Measurements from ENCODE around the gene RAB24.

Gene RAB24

DNA sequence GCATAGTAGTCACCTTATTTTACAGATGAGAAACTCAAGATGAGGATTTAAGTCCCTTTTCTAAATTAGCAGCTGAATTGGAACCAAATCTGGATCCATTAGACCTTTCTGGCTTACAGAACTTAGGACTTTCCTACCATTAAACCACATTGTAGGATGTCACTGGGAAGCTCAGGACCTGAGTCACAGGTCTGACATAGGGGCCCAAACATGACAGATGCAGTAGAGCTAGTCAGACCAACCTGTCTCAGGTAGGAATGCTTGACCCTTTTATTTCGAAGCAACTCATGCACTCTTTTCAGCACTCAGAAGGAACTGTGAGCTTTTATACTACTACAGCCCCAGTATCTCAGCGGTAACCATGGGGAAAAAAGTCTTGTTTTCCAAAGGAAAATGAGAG lies 2.6 kb downstream of the RAB24 start:
- ChIA-PET POLR2A (interaction anchor here (1.0 to 1.3 kb wide), 2 partner anchors 9 to 11 kb away, joined by 4 to 6 read pairs; no protein-coding TSS in a partner anchor), CTCF (interaction anchor here (5.4 kb wide), 1 partner anchor 9 kb away, joined by 35 read pairs; no protein-coding TSS in a partner anchor)
- TF ChIP-seq SP1 (IDR thresholded peaks at IDR 0.05) (no peak), SUZ12 (IDR thresholded peaks at IDR 0.05) (no peak), TARDBP (IDR thresholded peaks at IDR 0.05) (no peak), LEF1 (IDR thresholded peaks at IDR 0.05; ENCODE audit: borderline replicate concordance) (no peak), FOXM1 (IDR thresholded peaks at IDR 0.05; ENCODE audit: borderline replicate concordance) (no peak), ZNF384 (IDR thresholded peaks at IDR 0.05) (no peak), NFRKB (IDR thresholded peaks at IDR 0.05) (no peak), FOXK2 (IDR thresholded peaks at IDR 0.05) (no peak), BHLHE40 (IDR thresholded peaks at IDR 0.05; ENCODE audit: borderline replicate concordance) (no peak), L3MBTL2 (conservative IDR thresholded peaks at IDR 0.05) (no peak), CTBP1 (IDR thresholded peaks at IDR 0.05; ENCODE audit: borderline replicate concordance) (no peak), ELF4 (IDR thresholded peaks at IDR 0.05) (no peak), HDGF (IDR thresholded peaks at IDR 0.05; ENCODE audit: borderline replicate concordance) (no peak), FOXA1 (IDR thresholded peaks at IDR 0.05) (no peak), ARNT (IDR thresholded peaks at IDR 0.05) (no peak)
- TF ChIP-seq, protein P1, sequence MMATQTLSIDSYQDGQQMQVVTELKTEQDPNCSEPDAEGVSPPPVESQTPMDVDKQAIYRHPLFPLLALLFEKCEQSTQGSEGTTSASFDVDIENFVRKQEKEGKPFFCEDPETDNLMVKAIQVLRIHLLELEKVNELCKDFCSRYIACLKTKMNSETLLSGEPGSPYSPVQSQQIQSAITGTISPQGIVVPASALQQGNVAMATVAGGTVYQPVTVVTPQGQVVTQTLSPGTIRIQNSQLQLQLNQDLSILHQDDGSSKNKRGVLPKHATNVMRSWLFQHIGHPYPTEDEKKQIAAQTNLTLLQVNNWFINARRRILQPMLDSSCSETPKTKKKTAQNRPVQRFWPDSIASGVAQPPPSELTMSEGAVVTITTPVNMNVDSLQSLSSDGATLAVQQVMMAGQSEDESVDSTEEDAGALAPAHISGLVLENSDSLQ (IDR thresholded peaks at IDR 0.05): no peak
- DNase-seq (ENCODE audit: extremely low spot score): no peak

DNA sequence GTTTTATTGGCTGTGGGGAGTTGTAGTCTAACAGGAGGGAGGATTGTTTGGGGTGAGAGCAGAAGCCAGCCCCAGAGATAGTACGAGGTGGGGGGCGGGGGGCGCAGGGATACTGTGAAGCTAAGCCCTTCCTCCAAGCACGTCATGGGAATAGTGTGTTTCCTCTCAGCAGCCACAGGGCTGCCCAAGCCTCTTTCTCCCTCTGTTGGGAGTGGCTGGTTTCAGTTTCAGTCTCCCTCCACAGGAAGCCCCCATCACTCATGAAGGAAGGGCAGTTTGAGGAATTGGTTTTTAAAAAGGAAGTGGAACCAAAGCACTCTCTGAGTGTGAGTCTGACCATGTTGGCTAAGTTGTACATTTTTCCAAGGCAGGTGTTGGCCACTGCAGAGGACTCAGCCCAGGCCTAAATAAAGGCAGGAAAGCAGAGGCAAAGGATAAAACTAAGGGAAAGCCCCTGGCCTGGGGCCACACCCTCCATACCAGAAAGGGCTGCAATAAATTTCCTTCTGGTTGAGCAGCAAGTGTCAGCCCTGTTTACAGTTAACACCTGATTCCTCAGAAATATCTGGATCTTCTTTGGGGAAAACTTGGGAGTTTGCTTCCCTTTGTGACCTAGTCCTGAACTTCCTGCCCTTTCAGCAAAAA lies 3.2 kb downstream of the RAB24 start:
- ChIA-PET CTCF (interaction anchor here (5.4 kb wide), 1 partner anchor 10 kb away, joined by 35 read pairs; no protein-coding TSS in a partner anchor), POLR2A (no interaction called here)
- TF ChIP-seq, protein P1 (IDR thresholded peaks at IDR 0.05): peak; percentile 86
- no peak for TF ChIP-seq SUZ12 (IDR thresholded peaks at IDR 0.05)
- DNase-seq (ENCODE audit: extremely low spot score): peak; percentile 71

DNA sequence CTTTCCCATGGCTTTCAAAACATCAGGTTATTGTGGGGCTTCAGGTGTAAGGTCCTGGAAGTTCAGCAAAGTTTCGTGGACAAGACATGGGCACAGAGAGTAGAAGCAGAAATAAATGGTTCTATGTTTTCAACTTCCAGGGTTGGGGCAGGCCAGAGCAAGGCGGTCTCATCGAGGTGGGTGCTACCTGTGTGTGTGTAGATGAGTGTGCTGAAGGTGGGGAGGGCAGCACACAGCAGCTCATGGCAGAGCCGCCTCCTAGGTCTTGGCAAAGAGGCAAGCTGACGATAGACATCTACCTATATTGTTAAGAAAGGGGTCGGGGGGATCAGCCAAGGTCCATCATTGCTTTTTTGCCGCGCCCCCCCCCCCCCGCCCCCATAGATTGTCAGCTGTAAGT lies 3.8 kb downstream of the RAB24 start:
- ChIA-PET POLR2A (interaction anchor here (1.4 kb wide), 1 partner anchor 13 kb away, joined by 5 read pairs; no protein-coding TSS in a partner anchor), CTCF (interaction anchor here (0.8 to 5.4 kb wide), 2 partner anchors 10 to 19 kb away, joined by 4 to 35 read pairs; no protein-coding TSS in a partner anchor)
- no peak for DNase-seq (ENCODE audit: extremely low spot score)
- TF ChIP-seq SUZ12 (IDR thresholded peaks at IDR 0.05) (no peak), L3MBTL2 (conservative IDR thresholded peaks at IDR 0.05) (no peak), LEF1 (IDR thresholded peaks at IDR 0.05; ENCODE audit: borderline replicate concordance) (no peak), NFRKB (IDR thresholded peaks at IDR 0.05) (no peak), ELF4 (IDR thresholded peaks at IDR 0.05) (no peak), BHLHE40 (IDR thresholded peaks at IDR 0.05; ENCODE audit: borderline replicate concordance) (no peak), TARDBP (IDR thresholded peaks at IDR 0.05) (no peak), HDGF (IDR thresholded peaks at IDR 0.05; ENCODE audit: borderline replicate concordance) (no peak), FOXM1 (IDR thresholded peaks at IDR 0.05; ENCODE audit: borderline replicate concordance) (no peak), ZNF384 (IDR thresholded peaks at IDR 0.05) (no peak), FOXK2 (IDR thresholded peaks at IDR 0.05) (no peak), SP1 (IDR thresholded peaks at IDR 0.05) (no peak), ARNT (IDR thresholded peaks at IDR 0.05) (no peak), CTBP1 (IDR thresholded peaks at IDR 0.05; ENCODE audit: borderline replicate concordance) (no peak), FOXA1 (IDR thresholded peaks at IDR 0.05) (no peak)
- TF ChIP-seq, protein P1 (IDR thresholded peaks at IDR 0.05): no peak

DNA sequence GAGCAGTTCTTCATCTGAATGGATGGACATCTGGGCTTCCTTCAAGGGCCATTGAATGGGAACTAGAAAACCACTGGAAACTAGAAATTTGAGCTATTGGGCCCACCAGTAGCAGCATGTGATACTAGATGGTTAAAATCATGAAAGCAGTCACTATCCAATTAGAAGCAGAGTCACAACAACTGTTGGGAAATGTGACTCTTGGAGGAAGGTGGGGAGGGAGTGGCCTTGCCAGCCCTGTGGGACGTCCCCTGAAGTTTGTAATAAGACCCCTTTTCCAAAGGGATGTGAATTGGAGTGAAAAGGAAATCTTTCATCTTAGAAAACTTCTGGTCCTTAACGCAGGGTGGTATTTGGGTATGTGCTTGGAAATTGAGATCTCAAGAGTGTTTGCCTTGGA lies 5.6 kb downstream of the RAB24 start:
- ChIA-PET CTCF (interaction anchor here (5.4 kb wide), 1 partner anchor 12 kb away, joined by 35 read pairs; no protein-coding TSS in a partner anchor), POLR2A (interaction anchor here (1.1 kb wide), 1 partner anchor 11 kb away, joined by 4 read pairs; no protein-coding TSS in a partner anchor)
- DNase-seq (ENCODE audit: extremely low spot score): no peak
- TF ChIP-seq, protein P1 (IDR thresholded peaks at IDR 0.05): no peak
- TF ChIP-seq ELF4 (IDR thresholded peaks at IDR 0.05) (no peak), BHLHE40 (IDR thresholded peaks at IDR 0.05; ENCODE audit: borderline replicate concordance) (no peak), TARDBP (IDR thresholded peaks at IDR 0.05) (no peak)

DNA sequence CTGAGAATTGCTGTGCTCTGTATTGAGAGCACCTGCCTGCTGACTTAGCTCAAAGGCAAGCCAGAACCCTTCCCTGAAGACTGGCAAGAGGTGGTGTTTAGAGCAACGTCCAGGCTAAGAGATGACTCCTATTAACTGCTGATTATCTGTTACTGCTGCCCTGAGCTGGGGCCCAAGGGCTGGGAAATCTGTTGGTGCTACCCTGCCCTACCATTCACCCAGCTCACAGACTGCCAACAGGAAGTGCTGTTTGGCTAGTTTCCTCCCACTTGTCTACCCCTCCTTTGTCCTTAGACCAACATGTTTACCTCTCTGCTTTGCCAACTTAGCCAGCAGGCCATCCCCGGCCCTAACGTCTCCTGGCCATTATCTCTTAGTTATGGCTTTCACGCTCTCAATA lies 6.9 kb downstream of the RAB24 start:
- no peak for DNase-seq (ENCODE audit: extremely low spot score)
- ChIA-PET POLR2A (no interaction called here), CTCF (interaction anchor here (0.8 kb wide), 1 partner anchor 13 kb away, joined by 4 read pairs; no protein-coding TSS in a partner anchor)
- no peak for TF ChIP-seq FOXM1 (IDR thresholded peaks at IDR 0.05; ENCODE audit: borderline replicate concordance)
- no peak for TF ChIP-seq ELF4 (IDR thresholded peaks at IDR 0.05)
- TF ChIP-seq, protein P1 (IDR thresholded peaks at IDR 0.05): no peak
- no peak for TF ChIP-seq NFRKB (IDR thresholded peaks at IDR 0.05)
- no peak for TF ChIP-seq ARNT (IDR thresholded peaks at IDR 0.05)
- TF ChIP-seq FOXK2 (IDR thresholded peaks at IDR 0.05): no peak
- TF ChIP-seq HDGF (IDR thresholded peaks at IDR 0.05; ENCODE audit: borderline replicate concordance): no peak
- no peak for TF ChIP-seq LEF1 (IDR thresholded peaks at IDR 0.05; ENCODE audit: borderline replicate concordance)
- no peak for TF ChIP-seq FOXA1 (IDR thresholded peaks at IDR 0.05)
- no peak for TF ChIP-seq CTBP1 (IDR thresholded peaks at IDR 0.05; ENCODE audit: borderline replicate concordance)
- TF ChIP-seq SUZ12 (IDR thresholded peaks at IDR 0.05): no peak
- no peak for TF ChIP-seq TARDBP (IDR thresholded peaks at IDR 0.05)
- no peak for TF ChIP-seq ZNF384 (IDR thresholded peaks at IDR 0.05)

All from HEK293T (cell line).